Heart left ventricle (tissue), 16 donors: ENCODE measurements around the gene RRAS. TPM values are rescaled to one million over a fixed set of nuclear protein-coding genes. Genes with fewer than 3 reads are reported as not detected.

ENCODE experiments used
- ATAC-seq, 4 donors: fragments of 200-7000 bp; cut with Tn5 transposase; one replicate each; pipeline ENCODE4 v1.9.1; 2020 to 2022; ENCODE audit warnings: moderate library complexity in 4 of 4, mild to moderate bottlenecking in 3 of 4, moderate number of reproducible peaks in 1 of 4
- DNase-seq, 5 donors: peaks; one replicate each; pipeline ENCODE4 v3.0.0-alpha.2; 2020
- H3K27ac ChIP-seq, 12 donors: fragments of 200-600 bp; sonication (generic) in 4 of 12; one replicate each; pipeline versions ENCODE4 v1.5.0 to v1.8.0; 2016 to 2022; ENCODE audit warnings: mild to moderate bottlenecking in 2 of 12
- H3K27me3 ChIP-seq, 9 donors: fragments of 200-600 bp; sonication (generic) in 2 of 9; one replicate each; pipeline versions ENCODE4 v1.5.1 to v1.8.0; 2016 to 2022; ENCODE audit warnings: mild to moderate bottlenecking in 3 of 9
- H3K36me3 ChIP-seq, 9 donors: fragments of 200-600 bp; sonication (generic) in 2 of 9; one replicate each; pipeline versions ENCODE4 v1.5.0 to v1.8.0; 2018 to 2022; ENCODE audit warnings: mild to moderate bottlenecking in 2 of 9
- H3K4me1 ChIP-seq, 12 donors: fragments of 200-600 bp; sonication (generic) in 4 of 12; one replicate each; pipeline versions ENCODE4 v1.5.0 to v1.8.0; 2016 to 2022; ENCODE audit warnings: mild to moderate bottlenecking in 3 of 12
- H3K4me3 ChIP-seq, 12 donors: fragments of 200-600 bp; sonication (generic) in 4 of 12; one replicate each; pipeline versions ENCODE4 v1.5.0 to v1.8.0; 2017 to 2022; ENCODE audit warnings: mild to moderate bottlenecking in 9 of 12, moderate library complexity in 4 of 12
- H3K9me3 ChIP-seq, 12 donors: fragments of 200-600 bp; sonication (generic) in 4 of 12; one replicate each; pipeline versions ENCODE4 v1.5.0 to v1.8.0; 2016 to 2022; ENCODE audit warnings: mild to moderate bottlenecking in 1 of 12
- POLR2A ChIP-seq, 2 donors: fragments of 450-650 bp; IDR thresholded peaks; one replicate each; pipeline ENCODE4 v1.6.1; 2017; ENCODE audit warnings: antibody characterized with exemption in 2 of 2, mild to moderate bottlenecking in 2 of 2, moderate library complexity in 2 of 2
- WGBS, 4 donors: extraction: QIAGEN DNeasy Blood & Tissue Kit in 2 of 4; methylation state at CpG; one replicate each; pipeline versions ENCODE4 v1.1.5 to v1.1.7; 2013 to 2018; 5-methylcytosine and 5-hydroxymethylcytosine counted together
- intact Hi-C, 10 donors: fragments of 100-400 bp; cut with DNase I; formaldehyde crosslinking; loops; one replicate each; pipeline versions ENCODE4 v1.11.1 to v1.14.2; 2022
- polyA plus RNA-seq, 2 donors: library from polyadenylated mRNA; stranded (reverse); fragments of 200-250 nt; gene quantifications; one replicate each; pipeline ENCODE4 v1.2.3, GENCODE V29; 2013
- total RNA-seq, 9 donors: library from RNA; depleted of rRNA in 2 of 9; stranded (reverse); fragments of >200 nt in 2 of 9; fragmentation: NEBNext Ultra II Directional in 3 of 9; extraction: Animal tissue kit (Norgen Biotek cat#: 25700) in 3 of 9; gene quantifications; one replicate each; pipeline versions ENCODE4 v1.1.0 to v1.2.4, GENCODE V29; 2016 to 2023
- TF ChIP-seq, protein P1 (sequence below), 12 donors: fragments of 200-600 bp; sonication (generic) in 4 of 12; IDR thresholded peaks; one replicate each; pipeline versions ENCODE4 v1.5.0 to v1.8.0; 2018 to 2022; ENCODE audit warnings: antibody characterized with exemption in 12 of 12, mild to moderate bottlenecking in 5 of 12
- donor health status: ischemic (EF 13 %, LVEDD 7.1; RV severe dilation, severe dysfunction).
- donor health status: healthy with polysubstance abuse.
- donor health status: DM: no; HTN: yes; CAD: no.
- donor health status: DM: no; HTN: no; CAD: no.
- donor health status: ischemic (EF 25% LVEDD 6.9; RV normal size, moderate dysfunction).
- donor health status: ischemic (EF 25% LVEDD 5.7; RV mildly dilated, moderate dysfunction).
- donor health status: healthy.
- donor health status: DM: yes; HTN: yes; CAD: no.
- donor health status: ischemic (EF 35%, LVEDD 5.7; RV mildly dilated, moderate dysfunction).
- donor health status: nonischemic (EF 11% LVEDD 7.7; RV severe dilation, severe dysfunction).
- donor health status: DM: yes; HTN: yes; CAD: no.
- donor health status: PGD.
- donor health status: ischemic (EF 29% LVEDD 5.4; RV normal size, mild dysfunction).
- donor health status: nonischemic (EF 23%, LVEDD 6.1; RV moderate dilation, normal function).

RRAS gene
- total and polyA plus RNA-seq, 11 donors = 64.4 to 177 (median 112) TPM

DNA sequence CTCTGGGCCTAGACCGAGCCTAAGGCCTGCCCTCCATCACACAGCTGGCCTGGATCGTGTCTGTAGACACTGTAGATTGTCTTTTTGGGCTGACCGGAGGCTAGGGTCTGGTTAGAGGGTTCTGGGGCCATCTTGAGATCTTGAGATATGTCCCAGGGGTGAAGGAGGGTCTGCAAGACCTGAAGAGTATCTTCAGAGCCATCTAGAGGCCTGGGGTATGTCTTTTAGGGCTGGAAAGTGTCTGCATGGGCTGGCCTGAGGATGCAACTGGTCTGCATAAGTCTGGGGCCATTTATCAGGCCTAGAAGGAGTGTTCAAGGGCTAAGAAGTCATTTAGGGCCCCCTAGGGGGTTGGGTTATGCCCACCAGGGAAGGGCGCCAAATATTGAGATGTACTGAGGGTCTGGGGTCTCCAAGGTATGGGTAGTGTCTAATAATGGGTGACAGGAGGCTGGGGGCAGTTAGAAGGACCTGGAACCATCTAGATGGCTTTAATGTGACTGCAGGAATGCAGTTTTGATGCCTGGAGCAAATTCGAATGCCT lies 2.6 kb upstream of the RRAS start:
- DNase-seq (no peak), ATAC-seq (no peak)
- Histone ChIP-seq H3K27me3 (no peaks in the 10 kb centered on the region), H3K36me3 (peaks cover 0 to 33% (median 20%) of the 10 kb centered on the region in 9 donors), H3K27ac (peak overlapping the region; percentile 73 to 100 (median 99)), H3K9me3 (no peaks in the 10 kb centered on the region), H3K4me1 (peaks cover 3 to 60% (median 40%) of the 10 kb centered on the region in 12 donors), H3K4me3 (peak overlapping the region; percentile 76 to 100 (median 93))
- WGBS, 4 donors = 8 to 14% (median 11%) methylated on average over 4 to 5 of the region's 5 CpGs
- intact Hi-C loops = loop anchor here in 2 of 10 donors (1.0 to 10.0 kb wide), 3 partner anchors 22 to 1018 kb away; partner anchors contain the start of genes ALDH16A1 (in 1 of the 2) and PIH1D1 (in 1 of the 2)
- no peak for TF ChIP-seq POLR2A (IDR thresholded peaks at IDR 0.05)
- TF ChIP-seq, protein P1, sequence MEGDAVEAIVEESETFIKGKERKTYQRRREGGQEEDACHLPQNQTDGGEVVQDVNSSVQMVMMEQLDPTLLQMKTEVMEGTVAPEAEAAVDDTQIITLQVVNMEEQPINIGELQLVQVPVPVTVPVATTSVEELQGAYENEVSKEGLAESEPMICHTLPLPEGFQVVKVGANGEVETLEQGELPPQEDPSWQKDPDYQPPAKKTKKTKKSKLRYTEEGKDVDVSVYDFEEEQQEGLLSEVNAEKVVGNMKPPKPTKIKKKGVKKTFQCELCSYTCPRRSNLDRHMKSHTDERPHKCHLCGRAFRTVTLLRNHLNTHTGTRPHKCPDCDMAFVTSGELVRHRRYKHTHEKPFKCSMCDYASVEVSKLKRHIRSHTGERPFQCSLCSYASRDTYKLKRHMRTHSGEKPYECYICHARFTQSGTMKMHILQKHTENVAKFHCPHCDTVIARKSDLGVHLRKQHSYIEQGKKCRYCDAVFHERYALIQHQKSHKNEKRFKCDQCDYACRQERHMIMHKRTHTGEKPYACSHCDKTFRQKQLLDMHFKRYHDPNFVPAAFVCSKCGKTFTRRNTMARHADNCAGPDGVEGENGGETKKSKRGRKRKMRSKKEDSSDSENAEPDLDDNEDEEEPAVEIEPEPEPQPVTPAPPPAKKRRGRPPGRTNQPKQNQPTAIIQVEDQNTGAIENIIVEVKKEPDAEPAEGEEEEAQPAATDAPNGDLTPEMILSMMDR (IDR thresholded peaks at IDR 0.05) = no peak

- TF ChIP-seq, protein P1 (IDR thresholded peaks at IDR 0.05) = no peak
- TF ChIP-seq POLR2A (IDR thresholded peaks at IDR 0.05) = peak; percentile 79 to 93
- Histone ChIP-seq H3K9me3 (no peaks in the 10 kb centered on the region), H3K4me3 (peak within 1 kb of the TSS; percentile 76 to 100 (median 93)), H3K36me3 (peaks cover 0 to 26% (median 13%) of the 10 kb centered on the region in 9 donors), H3K27me3 (no peaks in the 10 kb centered on the region), H3K27ac (peak within 1 kb of the TSS; percentile 98 to 100 (median 100)), H3K4me1 (peaks cover 3 to 65% (median 44%) of the 10 kb centered on the region in 12 donors)
- peak; percentile 99 to 100 (median 99) for DNase-seq
- WGBS, 4 donors = 0 to 1% (median 0%) methylated on average over 24 to 87 of the region's 87 CpGs
- intact Hi-C loops = loop anchor here in 3 of 10 donors (1.0 to 10.0 kb wide), 5 partner anchors 22 to 1017 kb away; partner anchors contain the start of genes ALDH16A1 (in 1 of the 3), PIH1D1 (in 1 of the 3), PRMT1 (in 1 of the 3) and PRR12 (in 1 of the 3)
- peak; percentile 72 to 83 (median 79) for ATAC-seq
Observed at GRCh38 chr19:49641688-49642491, 1.9 kb upstream of the RRAS start, which contains the start of gene SCAF1. Gene SCAF1, plus strand, starts transcription at chr19:49642209. Its CDS starts 2,818 bp downstream, at chr19:49645027.

DNA sequence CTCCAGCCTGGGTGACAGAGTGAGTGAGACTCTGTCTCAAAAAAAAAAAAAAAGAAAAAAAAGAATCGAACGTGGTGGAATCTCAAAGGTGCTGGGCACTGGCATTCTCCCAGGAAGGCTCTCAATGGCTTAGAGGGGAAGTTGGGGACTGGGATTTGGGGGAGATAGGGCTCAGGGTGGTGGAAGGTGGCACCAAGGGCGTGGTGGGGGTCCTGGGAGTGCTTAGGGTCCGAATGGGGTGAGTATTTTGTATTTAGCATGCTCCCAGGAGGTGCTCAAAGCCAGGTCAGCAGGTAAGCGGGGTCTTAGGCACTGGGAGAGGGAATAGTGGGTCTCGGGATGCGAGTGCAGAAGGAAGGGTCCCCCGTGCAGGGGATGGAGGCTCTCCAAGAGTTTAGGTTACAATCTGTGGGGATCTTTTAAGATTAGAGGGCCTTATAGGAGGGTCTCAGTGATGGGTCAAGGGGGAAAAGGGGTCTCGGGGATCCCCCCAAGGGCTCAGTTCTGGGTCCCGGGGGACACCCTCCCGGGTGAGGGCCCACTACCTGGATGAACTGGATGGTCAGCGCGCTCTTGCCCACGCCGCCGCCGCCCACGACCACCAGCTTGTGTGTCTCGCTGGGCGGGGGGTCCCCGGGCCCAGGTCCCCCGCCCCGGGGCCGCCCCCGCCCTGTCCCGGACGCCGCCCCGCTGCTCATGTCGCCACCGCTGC lies 386 bp downstream of the RRAS start:
- 3 to 6% (median 5%) methylated on average over 17 to 31 of the region's 31 CpGs for WGBS, 4 donors
- peak overlapping the region; percentile 77 to 100 (median 92) for H3K4me3 ChIP-seq
- H3K36me3 ChIP-seq = peaks cover 0 to 20% (median 12%) of the 10 kb centered on the region in 9 donors
- no peaks in the 10 kb centered on the region for H3K9me3 ChIP-seq
- no peak for ATAC-seq
- no peaks in the 10 kb centered on the region for H3K27me3 ChIP-seq
- peak; percentile 37 to 82 for TF ChIP-seq POLR2A (IDR thresholded peaks at IDR 0.05)
- TF ChIP-seq, protein P1 (IDR thresholded peaks at IDR 0.05) = no peak
- peaks cover 3 to 72% (median 52%) of the 10 kb centered on the region in 12 donors for H3K4me1 ChIP-seq
- intact Hi-C loops = loop anchor here (1.0 to 10.0 kb wide), 11 partner anchors 37 to 1015 kb away; partner anchors contain the start of genes PRR12 (in 6 of the 10), ALDH16A1 (in 1 of the 10), PIH1D1 (in 1 of the 10) and PRMT1 (in 1 of the 10)
- DNase-seq = peak in 1 of 5 donors; percentile 44
- peak overlapping the region; percentile 96 to 100 (median 99) for H3K27ac ChIP-seq
